A549 (cell line): ENCODE data around the gene SSX1. TPM values are rescaled to one million over a fixed set of nuclear protein-coding genes. Genes with fewer than 3 reads are reported as not detected.
"Not testable (repeated sequence)": the region's sequence is repeated elsewhere in the genome, so short reads cannot be mapped to it uniquely, and the experiment has no call there.

Experiments used
- ATAC-seq, 2 experiments: fragments of 200-7000 bp in 1 of 2; fragments of >200 bp in 1 of 2; cut with Nextera tagmentation in 1 of 2; cut with Tn5 transposase in 1 of 2; 3 replicates each; pipeline versions ENCODE4 v1.8.0 to v1.9.1; 2018 to 2020; ENCODE audit warnings: mild to moderate bottlenecking in 1 of 2, moderate library complexity in 1 of 2
- CTCF ChIA-PET: fragments of 300-600 bp; sonication (Branson Sonifier 250); formaldehyde crosslinking; extraction: SDS; loops from one replicate; lab custom pipeline; 2021; ENCODE audit warnings: antibody characterized with exemption, inconsistent platforms; lab: Yijun Ruan, JAX
- POLR2A ChIA-PET: fragments of 350-600 bp; formaldehyde crosslinking; extraction: SDS; loops from one replicate; lab custom pipeline; 2021; ENCODE audit warnings: antibody characterized with exemption, inconsistent platforms; lab: Yijun Ruan, JAX
- DNase-seq, 2 experiments: peaks; one replicate each; pipeline versions ENCODE4 v3.0.0 to v3.0.0-alpha.2; 2011 to 2016; ENCODE audit warnings: low read depth in 1 of 2, low spot score in 1 of 2
- FAIRE-seq: peaks from 2 replicates; lab custom pipeline; 2011; peaks lifted over from hg19 to GRCh38; lab: Jason Lieb, UNC
- H3K27ac ChIP-seq, 2 experiments: fragments of >200 bp; sonication (Bioruptor Twin); formaldehyde crosslinking; 3 replicates each; pipeline ENCODE4 v1.5.1; 2016 to 2017
- H3K4me1 ChIP-seq: fragments of >200 bp; sonication (Bioruptor Twin); formaldehyde crosslinking; 3 replicates; pipeline ENCODE4 v1.6.1; 2016
- H3K4me2 ChIP-seq: fragments of >200 bp; sonication (Bioruptor Twin); formaldehyde crosslinking; 3 replicates; pipeline ENCODE4 v1.6.1; 2016
- H3K4me3 ChIP-seq: fragments of >200 bp; sonication (Bioruptor Twin); formaldehyde crosslinking; 3 replicates; pipeline ENCODE4 v1.5.1; 2016
- H3K9me3 ChIP-seq: fragments of >200 bp; sonication (Bioruptor Twin); formaldehyde crosslinking; 3 replicates; pipeline ENCODE4 v1.6.1; 2016
- HDAC2 ChIP-seq: fragments of 200-600 bp; sonication (generic); IDR thresholded peaks from 2 replicates; pipeline ENCODE4 v1.6.1; 2016
- HOXA7 ChIP-seq: fragments of 250-450 bp; sonication (Bioruptor Pico); IDR thresholded peaks from 2 replicates; pipeline ENCODE4 v1.5.0; 2020; ENCODE audit warnings: mild to moderate bottlenecking, moderate library complexity
- MAFK ChIP-seq: fragments of 450-650 bp; IDR thresholded peaks from 2 replicates; pipeline ENCODE4 v1.6.1; 2014; ENCODE audit not compliant: partially characterized antibody
- NPAS2 ChIP-seq: fragments of 250-450 bp; sonication (Bioruptor Pico); IDR thresholded peaks from 2 replicates; pipeline ENCODE4 v1.8.0; 2022; ENCODE audit warnings: mild to moderate bottlenecking, moderate library complexity, borderline replicate concordance
- RCOR1 ChIP-seq: fragments of 150-350 bp; IDR thresholded peaks from 2 replicates; pipeline ENCODE4 v1.6.1; 2014; ENCODE audit warnings: antibody characterized with exemption, low read length, low read depth
- RNF2 ChIP-seq: fragments of 200-600 bp; sonication (generic); IDR thresholded peaks from 2 replicates; pipeline ENCODE4 v1.6.1; 2016; ENCODE audit warnings: low read depth, mild to moderate bottlenecking, antibody characterized with exemption, moderate library complexity, borderline replicate concordance
- SMC3 ChIP-seq: fragments of >200 bp; sonication (Bioruptor Twin); formaldehyde crosslinking; IDR thresholded peaks from 3 replicates; pipeline ENCODE4 v1.6.1; 2018; ENCODE audit warnings: inconsistent platforms
- USF2 ChIP-seq: fragments of 450-650 bp; IDR thresholded peaks from 2 replicates; pipeline ENCODE4 v1.6.1; 2014; ENCODE audit warnings: antibody characterized with exemption
- ZC3H11A ChIP-seq: fragments of 450-650 bp; IDR thresholded peaks from 2 replicates; pipeline ENCODE4 v1.6.1; 2014; ENCODE audit warnings: antibody characterized with exemption, mild to moderate bottlenecking
- WGBS: methylation state at CpG from one replicate; pipeline ENCODE4 v1.1.6; 2017; ENCODE audit errors: missing lambda C conversion rate; 5-methylcytosine and 5-hydroxymethylcytosine counted together
- polyA plus RNA-seq, 4 experiments: library from polyadenylated mRNA; depleted of rRNA in 3 of 4; stranded (reverse); fragments of >200 nt; fragmentation: RNase III in 1 of 4; extraction: RNeasy Plus Mini Kit Qiagen cat#74134 plus additional on column Dnase treatment in 1 of 4; gene quantifications; 2 replicates in 3 of 4; 3 replicates in 1 of 4; pipeline ENCODE4 v1.2.3, GENCODE V29; 2011 to 2017
- small RNA-seq, 6 experiments: library from RNA; depleted of rRNA; stranded (forward); fragments of <200 nt; gene quantifications; one replicate each; pipeline ENCODE3, GENCODE V24; 2012

The SSX1 gene
- polyA plus RNA-seq, 2 of the 4 experiments (the other 2 are of a cell fraction): not detected

GRCh38 chrX:48306175-48306574 is 51.0 kb downstream of the SSX1 start:
- TF ChIP-seq ZC3H11A (no peak), NPAS2 (CRISPR knock-in tag) (no peak), RCOR1 (no peak), SMC3 (no peak), RNF2 (no peak), HOXA7 (CRISPR knock-in tag) (no peak), USF2 (no peak), HDAC2 (no peak)
- DNase-seq: peak in 1 of 2 experiments; percentile 1
- 65% methylated on average over 11 of the region's 11 CpGs for WGBS
- H3K27ac ChIP-seq: no peak overlapping the region
- H3K9me3 ChIP-seq: no peaks in the 10 kb centered on the region
- no peak for ATAC-seq
- no peaks in the 10 kb centered on the region for H3K4me1 ChIP-seq
- no peak overlapping the region for H3K4me3 ChIP-seq
- ChIA-PET POLR2A (no interaction called here), CTCF (no interaction called here)
- H3K4me2 ChIP-seq: no peak overlapping the region
- no peak for FAIRE-seq

- H3K4me2 ChIP-seq, FAIRE-seq, DNase-seq: not testable (repeated sequence)
- peak; percentile 45 for TF ChIP-seq MAFK
- TF ChIP-seq, all 56 proteins: peak for 1; not testable (repeated sequence) for 55
- CTCF ChIA-PET, H3K4me1 ChIP-seq, POLR2A ChIA-PET, ATAC-seq, H3K4me3 ChIP-seq, H3K9me3 ChIP-seq, H3K27ac ChIP-seq: not testable (repeated sequence)
- WGBS: 31% methylated on average over 2 of the region's 2 CpGs
Observed at GRCh38 chrX:48313996-48314395, 58.8 kb downstream of the SSX1 start.

Small RNA genes lying within 50 kb of the gene (small RNA-seq; reads per million reads assigned to genes)
- gene AC245047.3 (0 reads per million in 6 experiments), gene AC245047.4 (0 reads per million in 6 experiments), gene RNA5SP503 (0 to 1.3 (median 0) reads per million in 6 experiments)

Other genes starting within 250 kb of the SSX1 start
- not detected in 2 replicates for gene SPACA5, start 248.4 kb upstream of the SSX1 start, polyA plus RNA-seq (2011; rRNA removed)
- not detected in 3 replicates for gene SPACA5, start 248.4 kb upstream of the SSX1 start, polyA plus RNA-seq (2017; fragmentation: RNase III; extraction: RNeasy Plus Mini Kit Qiagen cat#74134 plus additional on column Dnase treatment)
- 0.88 and 1.2 TPM in 2 replicates for gene ZNF630, start 183.8 kb upstream of the SSX1 start, polyA plus RNA-seq (2011; rRNA removed)
- gene ZNF630, start 183.8 kb upstream of the SSX1 start, polyA plus RNA-seq (2017; fragmentation: RNase III; extraction: RNeasy Plus Mini Kit Qiagen cat#74134 plus additional on column Dnase treatment): 0.46 to 0.58 TPM (median 0.54 TPM) in 3 replicates
- not detected in 2 replicates for gene SPACA5B, start 124.8 kb upstream of the SSX1 start, polyA plus RNA-seq (2011; rRNA removed)
- gene SPACA5B, start 124.8 kb upstream of the SSX1 start, polyA plus RNA-seq (2017; fragmentation: RNase III; extraction: RNeasy Plus Mini Kit Qiagen cat#74134 plus additional on column Dnase treatment): not detected in 3 replicates
- gene SSX5, start 58.6 kb upstream of the SSX1 start, polyA plus RNA-seq (2011; rRNA removed): not detected in 2 replicates
- not detected in 3 replicates for gene SSX5, start 58.6 kb upstream of the SSX1 start, polyA plus RNA-seq (2017; fragmentation: RNase III; extraction: RNeasy Plus Mini Kit Qiagen cat#74134 plus additional on column Dnase treatment)
- not detected in 2 replicates for gene SSX3, start 101.3 kb downstream of the SSX1 start, polyA plus RNA-seq (2011; rRNA removed)
- gene SSX3, start 101.3 kb downstream of the SSX1 start, polyA plus RNA-seq (2017; fragmentation: RNase III; extraction: RNeasy Plus Mini Kit Qiagen cat#74134 plus additional on column Dnase treatment): not detected in 3 replicates
- gene SSX4, start 128.1 kb downstream of the SSX1 start, polyA plus RNA-seq (2011; rRNA removed): not detected in 2 replicates
- not detected in 3 replicates for gene SSX4, start 128.1 kb downstream of the SSX1 start, polyA plus RNA-seq (2017; fragmentation: RNase III; extraction: RNeasy Plus Mini Kit Qiagen cat#74134 plus additional on column Dnase treatment)
- not detected in 2 replicates for gene SSX4B, start 156.6 kb downstream of the SSX1 start, polyA plus RNA-seq (2011; rRNA removed)
- not detected in 3 replicates for gene SSX4B, start 156.6 kb downstream of the SSX1 start, polyA plus RNA-seq (2017; fragmentation: RNase III; extraction: RNeasy Plus Mini Kit Qiagen cat#74134 plus additional on column Dnase treatment)
- gene SLC38A5, start 214.9 kb downstream of the SSX1 start, polyA plus RNA-seq (2011; rRNA removed): 0.32 and 0.36 TPM in 2 replicates
- gene SLC38A5, start 214.9 kb downstream of the SSX1 start, polyA plus RNA-seq (2017; fragmentation: RNase III; extraction: RNeasy Plus Mini Kit Qiagen cat#74134 plus additional on column Dnase treatment): 0.36 to 0.44 TPM (median 0.41 TPM) in 3 replicates
- gene FTSJ1, start 220.8 kb downstream of the SSX1 start, polyA plus RNA-seq (2011; rRNA removed): 36.2 and 37.1 TPM in 2 replicates
- gene FTSJ1, start 220.8 kb downstream of the SSX1 start, polyA plus RNA-seq (2017; fragmentation: RNase III; extraction: RNeasy Plus Mini Kit Qiagen cat#74134 plus additional on column Dnase treatment): 71.2 to 75.3 TPM (median 71.3 TPM) in 3 replicates